PC-3 (cell line): ENCODE measurements around the gene INTS1.

Experiments
- CTCF ChIP-seq: fragments of 300-600 bp; sonication (generic); conservative IDR thresholded peaks from 2 replicates; pipeline ENCODE4 v1.5.1; 2017; ENCODE audit warnings: antibody characterized with exemption, low read depth, mild to moderate bottlenecking, low read length
- EZH2 ChIP-seq: fragments of 300-600 bp; sonication (generic); IDR thresholded peaks from one replicate; pipeline ENCODE4 v1.6.1; 2017; ENCODE audit warnings: antibody characterized with exemption, mild to moderate bottlenecking, low read length; ENCODE audit not compliant: unreplicated experiment

- TF ChIP-seq EZH2 (no peak), CTCF (no peak)
These were observed 54.2 kb downstream of the INTS1 start for GRCh38 chr7:1449951-1450350.
